ENCODE measurements around the gene SMTN.
"Not testable (repeated sequence)": the region's sequence is repeated elsewhere in the genome, so short reads cannot be mapped to it uniquely, and the experiment has no call there.

Gene SMTN

GRCh38 chr22:31090217-31091085, 9.3 kb downstream of the SMTN start:
- no peak for DNase-seq (ENCODE audit: low read depth in 2 of 2)

- no peak for DNase-seq (ENCODE audit: low read depth in 2 of 2)
Measured at GRCh38 chr22:31091106-31091975, 10.2 kb downstream of the SMTN start.

- no peak for DNase-seq (ENCODE audit: low read depth in 2 of 2)
Measured at GRCh38 chr22:31092161-31092560, 11.0 kb downstream of the SMTN start.

- no peak for DNase-seq (ENCODE audit: low read depth in 2 of 2)
Measured at GRCh38 chr22:31093086-31093850, 12.2 kb downstream of the SMTN start.

GRCh38 chr22:31094021-31094551, 13.0 kb downstream of the SMTN start:
- no peak for DNase-seq (ENCODE audit: low read depth in 2 of 2)

GRCh38 chr22:31094741-31095140, 13.6 kb downstream of the SMTN start:
- no peak for DNase-seq (ENCODE audit: low read depth in 2 of 2)

- no peak for DNase-seq (ENCODE audit: low read depth in 2 of 2)
Measured at GRCh38 chr22:31095637-31096249, 14.6 kb downstream of the SMTN start.

- DNase-seq (ENCODE audit: low read depth in 2 of 2), result no peak
Measured at GRCh38 chr22:31096657-31097279, 15.7 kb downstream of the SMTN start.

- not testable (repeated sequence) for DNase-seq (ENCODE audit: low read depth in 2 of 2)
Measured at GRCh38 chr22:31097539-31097938, 16.4 kb downstream of the SMTN start.

GRCh38 chr22:31097941-31098631, 17.0 kb downstream of the SMTN start:
- no peak for DNase-seq (ENCODE audit: low read depth in 2 of 2)

- no peak for DNase-seq (ENCODE audit: low read depth in 2 of 2)
Measured at GRCh38 chr22:31098632-31099110, 17.6 kb downstream of the SMTN start.

- no peak for DNase-seq (ENCODE audit: low read depth in 2 of 2)
Measured at GRCh38 chr22:31099386-31099785, 18.3 kb downstream of the SMTN start.

GRCh38 chr22:31099841-31100761, 19.0 kb downstream of the SMTN start:
- no peak for DNase-seq (ENCODE audit: low read depth in 2 of 2)

GRCh38 chr22:31100762-31101525, 19.8 kb downstream of the SMTN start:
- no peak for DNase-seq (ENCODE audit: low read depth in 2 of 2)

- DNase-seq (ENCODE audit: low read depth in 2 of 2), result no peak
Measured at GRCh38 chr22:31102441-31103081, 21.4 kb downstream of the SMTN start.

GRCh38 chr22:31103111-31103510, 22.0 kb downstream of the SMTN start:
- DNase-seq (ENCODE audit: low read depth in 2 of 2), result no peak

GRCh38 chr22:31103899-31104694, 23.0 kb downstream of the SMTN start:
- DNase-seq (ENCODE audit: low read depth in 2 of 2), result no peak

All from stimulated activated CD8-positive, alpha-beta memory T cell treated with anti-CD3 and anti-CD28 coated beads, Interleukin-7, amount 100 ng/mL, for 1 hour (primary cell).